M059J (cell line): ENCODE results near the gene AGBL4. TPM values are rescaled to one million over a fixed set of nuclear protein-coding genes. Genes with fewer than 3 reads are reported as not detected.

Experiments used
- DNase-seq: peaks from one replicate; pipeline ENCODE4 v3.0.0-alpha.2; 2012; ENCODE audit warnings: low read depth
- total RNA-seq: library from RNA; depleted of rRNA; stranded (reverse); fragments of >200 nt; shearing (Covaris generic); gene quantifications from 2 replicates; pipeline ENCODE4 v1.2.3, GENCODE V29; 2014

AGBL4 gene
- total RNA-seq, 1 experiment from 2014 or later, result not detected

- DNase-seq, result no peak
Measured at GRCh38 chr1:48592330-48592729, 1431.4 kb downstream of the AGBL4 start.

GRCh38 chr1:48591181-48591580 lies 1432.6 kb downstream of the AGBL4 start:
- DNase-seq, result no peak

GRCh38 chr1:48588061-48588460 lies 1435.7 kb downstream of the AGBL4 start:
- no peak for DNase-seq

- no peak for DNase-seq
Measured at GRCh38 chr1:48582408-48582807, 1441.3 kb downstream of the AGBL4 start.

GRCh38 chr1:48581270-48581669 lies 1442.5 kb downstream of the AGBL4 start:
- no peak for DNase-seq

GRCh38 chr1:48576565-48576964 lies 1447.2 kb downstream of the AGBL4 start:
- DNase-seq, result no peak

- DNase-seq, result peak; percentile 38
Measured at GRCh38 chr1:48572646-48573258, 1451.0 kb downstream of the AGBL4 start.

- DNase-seq, result no peak
Measured at GRCh38 chr1:48572134-48572533, 1451.6 kb downstream of the AGBL4 start.

- DNase-seq, result no peak
Measured at GRCh38 chr1:48571303-48571987, 1452.3 kb downstream of the AGBL4 start.

- no peak for DNase-seq
Measured at GRCh38 chr1:48570568-48570967, 1453.2 kb downstream of the AGBL4 start.

GRCh38 chr1:48568501-48568900 lies 1455.3 kb downstream of the AGBL4 start:
- DNase-seq, result no peak

GRCh38 chr1:48566492-48566891 lies 1457.3 kb downstream of the AGBL4 start:
- DNase-seq, result no peak

GRCh38 chr1:48563021-48563420 lies 1460.7 kb downstream of the AGBL4 start:
- no peak for DNase-seq

GRCh38 chr1:48561444-48561843 lies 1462.3 kb downstream of the AGBL4 start:
- no peak for DNase-seq

- no peak for DNase-seq
Measured at GRCh38 chr1:48560577-48560976, 1463.2 kb downstream of the AGBL4 start.

- DNase-seq, result no peak
Measured at GRCh38 chr1:48560116-48560515, 1463.6 kb downstream of the AGBL4 start.

GRCh38 chr1:48558366-48558765 lies 1465.4 kb downstream of the AGBL4 start:
- no peak for DNase-seq

GRCh38 chr1:48556186-48556850 lies 1467.4 kb downstream of the AGBL4 start:
- no peak for DNase-seq

GRCh38 chr1:48555271-48555670 lies 1468.5 kb downstream of the AGBL4 start:
- DNase-seq, result no peak

GRCh38 chr1:48552903-48553606 lies 1470.7 kb downstream of the AGBL4 start:
- no peak for DNase-seq

- peak; percentile 1 for DNase-seq
Measured at GRCh38 chr1:48552420-48552819, 1471.3 kb downstream of the AGBL4 start.

- no peak for DNase-seq
Measured at GRCh38 chr1:48548985-48549384, 1474.8 kb downstream of the AGBL4 start.
